GM12875 (cell line): ENCODE measurements around the gene ICAM4.

ENCODE experiments used
- H3K4me3 ChIP-seq: one replicate; pipeline ENCODE4 v1.5.1; 2011; ENCODE audit warnings: low read depth, low read length, control low read depth
- TF ChIP-seq, protein P1 (sequence below): IDR thresholded peaks from 2 replicates; pipeline ENCODE4 v1.5.1; 2011; ENCODE audit warnings: low read depth, mild to moderate bottlenecking, control low read depth, inconsistent platforms, low read length, moderate library complexity, borderline replicate concordance; ENCODE audit not compliant: insufficient read depth

The ICAM4 gene

DNA sequence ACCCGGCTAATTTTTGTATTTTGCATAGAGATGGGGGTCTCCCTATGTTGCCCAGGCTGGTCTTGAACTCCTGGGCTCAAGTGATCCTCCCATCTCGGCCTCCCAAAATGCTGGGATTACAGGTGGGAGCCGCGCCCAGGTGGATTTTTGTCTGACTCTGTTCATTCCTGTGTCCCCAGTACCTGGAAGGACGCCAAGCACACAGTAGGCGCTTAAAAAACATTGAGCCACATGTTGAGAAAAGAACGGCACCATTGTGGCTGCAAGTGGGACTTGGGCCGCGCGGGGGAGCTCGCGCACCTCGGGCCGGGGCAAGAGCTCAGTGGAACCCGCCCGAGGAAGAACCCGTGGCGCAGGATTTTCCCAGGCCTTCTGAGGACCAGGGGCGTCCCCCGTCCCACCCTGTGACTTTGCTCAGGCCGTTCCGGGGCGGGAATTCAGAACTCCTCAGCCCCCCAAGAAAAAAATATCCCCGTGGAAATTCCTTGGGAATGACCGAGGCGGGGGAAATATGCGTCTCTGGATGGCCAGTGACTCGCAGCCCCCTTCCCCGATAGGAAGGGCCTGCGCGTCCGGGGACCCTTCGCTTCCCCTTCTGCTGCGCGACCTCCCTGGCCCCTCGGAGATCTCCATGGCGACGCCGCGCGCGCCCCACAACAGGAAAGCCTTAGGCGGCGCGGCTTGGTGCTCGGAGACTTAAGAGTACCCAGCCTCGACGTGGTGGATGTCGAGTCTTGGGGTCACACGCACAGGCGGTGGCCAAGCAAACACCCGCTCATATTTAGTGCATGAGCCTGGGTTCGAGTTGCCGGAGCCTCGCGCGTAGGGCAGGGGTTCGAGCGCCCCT, 17.2 kb upstream of the ICAM4 start:
- H3K4me3 ChIP-seq = peak overlapping the region; percentile 81
- TF ChIP-seq, protein P1, sequence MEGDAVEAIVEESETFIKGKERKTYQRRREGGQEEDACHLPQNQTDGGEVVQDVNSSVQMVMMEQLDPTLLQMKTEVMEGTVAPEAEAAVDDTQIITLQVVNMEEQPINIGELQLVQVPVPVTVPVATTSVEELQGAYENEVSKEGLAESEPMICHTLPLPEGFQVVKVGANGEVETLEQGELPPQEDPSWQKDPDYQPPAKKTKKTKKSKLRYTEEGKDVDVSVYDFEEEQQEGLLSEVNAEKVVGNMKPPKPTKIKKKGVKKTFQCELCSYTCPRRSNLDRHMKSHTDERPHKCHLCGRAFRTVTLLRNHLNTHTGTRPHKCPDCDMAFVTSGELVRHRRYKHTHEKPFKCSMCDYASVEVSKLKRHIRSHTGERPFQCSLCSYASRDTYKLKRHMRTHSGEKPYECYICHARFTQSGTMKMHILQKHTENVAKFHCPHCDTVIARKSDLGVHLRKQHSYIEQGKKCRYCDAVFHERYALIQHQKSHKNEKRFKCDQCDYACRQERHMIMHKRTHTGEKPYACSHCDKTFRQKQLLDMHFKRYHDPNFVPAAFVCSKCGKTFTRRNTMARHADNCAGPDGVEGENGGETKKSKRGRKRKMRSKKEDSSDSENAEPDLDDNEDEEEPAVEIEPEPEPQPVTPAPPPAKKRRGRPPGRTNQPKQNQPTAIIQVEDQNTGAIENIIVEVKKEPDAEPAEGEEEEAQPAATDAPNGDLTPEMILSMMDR = peak; percentile 94

DNA sequence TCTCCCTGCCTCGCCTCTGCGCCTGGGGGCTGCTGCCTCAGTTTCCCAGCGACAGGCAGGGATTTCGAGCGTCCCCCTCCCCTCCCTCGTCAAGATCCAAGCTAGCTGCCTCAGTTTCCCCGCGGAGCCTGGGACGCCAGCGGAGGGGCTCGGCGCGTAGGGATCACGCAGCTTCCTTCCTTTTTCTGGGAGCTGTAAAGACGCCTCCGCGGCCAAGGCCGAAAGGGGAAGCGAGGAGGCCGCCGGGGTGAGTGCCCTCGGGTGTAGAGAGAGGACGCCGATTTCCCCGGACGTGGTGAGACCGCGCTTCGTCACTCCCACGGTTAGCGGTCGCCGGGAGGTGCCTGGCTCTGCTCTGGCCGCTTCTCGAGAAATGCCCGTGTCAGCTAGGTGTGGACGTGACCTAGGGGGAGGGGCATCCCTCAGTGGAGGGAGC, 16.6 kb upstream of the ICAM4 start:
- H3K4me3 ChIP-seq = peak overlapping the region; percentile 81
- TF ChIP-seq, protein P1 = no peak

DNA sequence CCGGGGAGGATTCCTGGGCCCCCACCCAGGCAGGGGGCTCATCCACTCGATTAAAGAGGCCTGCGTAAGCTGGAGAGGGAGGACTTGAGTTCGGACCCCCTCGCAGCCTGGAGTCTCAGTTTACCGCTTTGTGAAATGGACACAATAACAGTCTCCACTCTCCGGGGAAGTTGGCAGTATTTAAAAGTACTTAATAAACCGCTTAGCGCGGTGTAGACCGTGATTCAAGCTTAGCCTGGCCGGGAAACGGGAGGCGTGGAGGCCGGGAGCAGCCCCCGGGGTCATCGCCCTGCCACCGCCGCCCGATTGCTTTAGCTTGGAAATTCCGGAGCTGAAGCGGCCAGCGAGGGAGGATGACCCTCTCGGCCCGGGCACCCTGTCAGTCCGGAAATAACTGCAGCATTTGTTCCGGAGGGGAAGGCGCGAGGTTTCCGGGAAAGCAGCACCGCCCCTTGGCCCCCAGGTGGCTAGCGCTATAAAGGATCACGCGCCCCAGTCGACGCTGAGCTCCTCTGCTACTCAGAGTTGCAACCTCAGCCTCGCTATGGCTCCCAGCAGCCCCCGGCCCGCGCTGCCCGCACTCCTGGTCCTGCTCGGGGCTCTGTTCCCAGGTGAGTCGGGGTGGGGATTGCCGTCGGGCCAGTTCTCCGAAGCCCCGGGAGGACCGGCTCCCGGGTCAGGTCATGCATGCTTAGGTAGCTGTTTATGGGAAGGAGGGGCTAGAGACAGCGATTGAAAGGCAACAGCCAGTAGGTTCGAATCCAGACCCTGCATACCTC, 15.9 kb upstream of the ICAM4 start, which contains the start of gene ICAM1:
Gene ICAM1, plus strand, starts transcription at position 505 of the 779 bp plus-strand sequence. Its CDS starts 40 bp downstream, at position 545.
- TF ChIP-seq, protein P1 = peak; percentile 29; the same call in 1 of the 2 replicates
- H3K4me3 ChIP-seq = peak within 1 kb of the TSS; percentile 81

DNA sequence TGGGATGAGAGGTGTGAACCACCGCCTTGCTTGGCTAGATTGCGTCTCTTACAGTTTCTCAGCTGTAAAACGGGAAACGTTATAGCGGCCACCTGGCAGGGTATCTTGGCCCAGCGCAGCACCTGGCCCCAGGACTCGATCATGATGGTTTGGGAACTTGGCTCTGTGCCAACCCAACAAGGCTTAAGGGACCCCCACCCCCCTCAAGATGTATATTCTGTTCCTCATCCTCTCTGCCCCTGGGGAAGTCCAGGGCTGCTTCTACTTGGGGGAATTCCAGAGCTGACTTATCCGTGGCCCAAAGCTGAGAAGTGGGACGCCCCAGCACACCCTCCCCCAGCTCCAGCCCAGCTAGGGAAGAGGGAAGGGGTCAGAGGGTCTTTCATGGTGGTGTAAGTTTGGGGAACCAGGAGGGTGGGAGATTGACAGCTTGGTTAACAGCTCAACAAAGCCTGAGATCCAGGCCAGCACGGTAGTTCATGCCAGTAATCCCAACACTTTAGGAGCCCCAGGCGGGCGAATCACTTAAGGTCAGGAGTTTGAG, 15.1 kb upstream of the ICAM4 start:
- H3K4me3 ChIP-seq = peak overlapping the region; percentile 81

DNA sequence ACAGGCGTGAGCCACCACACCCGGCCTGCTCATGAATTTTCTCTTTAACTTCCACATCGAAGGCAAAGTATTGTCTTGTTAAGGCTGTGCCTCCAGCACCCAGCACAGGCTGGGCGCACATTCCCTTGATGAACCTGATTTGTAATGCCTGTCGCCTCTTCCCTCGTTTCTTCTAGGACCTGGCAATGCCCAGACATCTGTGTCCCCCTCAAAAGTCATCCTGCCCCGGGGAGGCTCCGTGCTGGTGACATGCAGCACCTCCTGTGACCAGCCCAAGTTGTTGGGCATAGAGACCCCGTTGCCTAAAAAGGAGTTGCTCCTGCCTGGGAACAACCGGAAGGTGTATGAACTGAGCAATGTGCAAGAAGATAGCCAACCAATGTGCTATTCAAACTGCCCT, 12.2 kb upstream of the ICAM4 start:
- H3K4me3 ChIP-seq = peak overlapping the region; percentile 1

More for the DNA sequence above, 15.1 kb upstream of the ICAM4 start:
- TF ChIP-seq, protein P1 = no peak

DNA sequence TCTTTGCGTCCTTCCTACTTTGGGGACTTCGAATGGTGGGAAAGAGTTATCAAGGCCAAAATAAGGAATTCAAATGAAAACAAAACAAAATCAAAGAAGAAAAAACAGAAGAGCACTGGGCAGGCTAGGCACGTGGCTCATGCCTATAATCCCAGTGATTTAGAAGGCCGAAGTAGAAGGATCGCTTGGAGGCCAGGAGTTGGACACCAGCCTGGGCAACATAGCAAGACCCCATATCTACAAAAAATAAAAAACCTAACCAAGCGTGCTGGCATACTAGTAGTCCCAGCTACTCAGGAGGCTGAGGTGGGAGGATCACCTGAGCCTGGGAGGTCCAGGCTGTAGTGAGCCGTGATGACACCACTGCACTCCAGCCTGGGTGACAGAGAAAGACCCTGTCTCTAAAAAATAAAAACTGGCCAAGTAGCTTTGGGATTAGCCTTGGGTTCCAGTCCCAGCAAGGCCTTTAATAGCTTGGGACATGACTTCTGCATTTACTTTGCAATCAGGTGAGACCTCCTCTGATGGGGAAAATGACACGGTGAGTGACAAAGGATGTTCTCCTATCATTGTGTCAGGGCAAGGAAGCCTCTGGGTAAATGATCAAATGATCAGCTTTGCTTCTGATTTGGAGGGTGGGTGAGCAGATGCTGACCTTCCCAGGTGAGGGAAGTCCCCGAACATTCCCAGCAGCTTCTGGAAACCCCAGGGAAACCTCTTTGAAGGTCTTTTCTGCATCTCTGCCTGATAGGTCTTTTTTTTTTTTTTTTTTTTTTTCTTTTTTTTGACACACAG, 8.8 kb upstream of the ICAM4 start:
- no peak overlapping the region for H3K4me3 ChIP-seq
- TF ChIP-seq, protein P1 = no peak

More for the DNA sequence above, 12.2 kb upstream of the ICAM4 start:
- TF ChIP-seq, protein P1 = no peak
